MM.1S (cell line): Measurements from ENCODE around the gene RABL6.

Experiments used
- DNase-seq: peaks from one replicate; pipeline ENCODE4 v3.0.0-alpha.2; 2015
- H2AFZ ChIP-seq: fragments of 300-600 bp; sonication (generic); 2 replicates; pipeline ENCODE4 v1.6.0; 2016; ENCODE audit warnings: antibody characterized with exemption, low read length
- H3F3A ChIP-seq: fragments of 300-600 bp; sonication (generic); 2 replicates; pipeline ENCODE4 v1.6.1; 2016; ENCODE audit warnings: mild to moderate bottlenecking, antibody characterized with exemption, low read length, moderate library complexity, mixed read lengths; ENCODE audit not compliant: insufficient read depth
- H3K27ac ChIP-seq: fragments of 300-600 bp; sonication (generic); 2 replicates; pipeline ENCODE4 v1.5.1; 2016; ENCODE audit warnings: mild to moderate bottlenecking, low read length
- H3K27me3 ChIP-seq: fragments of 300-600 bp; sonication (generic); replicated peaks from 2 replicates; pipeline ENCODE4 v1.6.0; 2016; ENCODE audit warnings: low read length; ENCODE audit not compliant: insufficient read depth
- H3K36me3 ChIP-seq: fragments of 300-600 bp; sonication (generic); replicated peaks from 2 replicates; pipeline ENCODE4 v1.6.1; 2016; ENCODE audit warnings: mild to moderate bottlenecking, low read length, mixed read lengths; ENCODE audit not compliant: insufficient read depth
- H3K4me1 ChIP-seq: fragments of 300-600 bp; sonication (generic); 2 replicates; pipeline ENCODE4 v1.6.1; 2016; ENCODE audit warnings: low read length, mixed read lengths
- H3K4me2 ChIP-seq: fragments of 300-600 bp; sonication (generic); 2 replicates; pipeline ENCODE4 v1.6.0; 2016; ENCODE audit warnings: low read depth, low read length
- H3K4me3 ChIP-seq: fragments of 300-600 bp; sonication (generic); 2 replicates; pipeline ENCODE4 v1.5.1; 2016; ENCODE audit warnings: low read length, mixed read lengths
- H3K79me2 ChIP-seq: fragments of 300-600 bp; sonication (generic); 2 replicates; pipeline ENCODE4 v1.6.1; 2016; ENCODE audit warnings: mixed run types, low read length, mixed read lengths
- H3K9ac ChIP-seq: fragments of 300-600 bp; sonication (generic); 2 replicates; pipeline ENCODE4 v1.6.1; 2016; ENCODE audit warnings: low read length, mixed read lengths
- H3K9me2 ChIP-seq: fragments of 300-600 bp; sonication (generic); replicated peaks from 2 replicates; pipeline ENCODE4 v1.6.1; 2016; ENCODE audit warnings: mild to moderate bottlenecking, low read length, mixed read lengths; ENCODE audit not compliant: insufficient read depth
- H3K9me3 ChIP-seq: fragments of 300-600 bp; sonication (generic); replicated peaks from 2 replicates; pipeline ENCODE4 v1.6.1; 2016; ENCODE audit warnings: mild to moderate bottlenecking, low read length, mixed read lengths; ENCODE audit not compliant: insufficient read depth
- H4K20me1 ChIP-seq: fragments of 300-600 bp; sonication (generic); 2 replicates; pipeline ENCODE4 v1.6.1; 2016; ENCODE audit warnings: mild to moderate bottlenecking, low read length, moderate library complexity, mixed read lengths; ENCODE audit not compliant: insufficient read depth
- EZH2 ChIP-seq: fragments of 300-600 bp; sonication (generic); optimal IDR thresholded peaks from 2 replicates; pipeline ENCODE3; 2017; ENCODE audit warnings: low read depth, mild to moderate bottlenecking, antibody characterized with exemption, low read length, mixed read lengths
- EZH2phosphoT487 ChIP-seq: fragments of 300-600 bp; sonication (generic); IDR thresholded peaks from 2 replicates; pipeline ENCODE4 v1.6.1; 2018; ENCODE audit warnings: antibody characterized with exemption, low read length
- TF ChIP-seq, protein P1 (sequence below): fragments of 300-600 bp; sonication (generic); IDR thresholded peaks from 2 replicates; pipeline ENCODE4 v1.5.1; 2016; ENCODE audit warnings: antibody characterized with exemption, low read length, mixed read lengths

The RABL6 gene

DNA sequence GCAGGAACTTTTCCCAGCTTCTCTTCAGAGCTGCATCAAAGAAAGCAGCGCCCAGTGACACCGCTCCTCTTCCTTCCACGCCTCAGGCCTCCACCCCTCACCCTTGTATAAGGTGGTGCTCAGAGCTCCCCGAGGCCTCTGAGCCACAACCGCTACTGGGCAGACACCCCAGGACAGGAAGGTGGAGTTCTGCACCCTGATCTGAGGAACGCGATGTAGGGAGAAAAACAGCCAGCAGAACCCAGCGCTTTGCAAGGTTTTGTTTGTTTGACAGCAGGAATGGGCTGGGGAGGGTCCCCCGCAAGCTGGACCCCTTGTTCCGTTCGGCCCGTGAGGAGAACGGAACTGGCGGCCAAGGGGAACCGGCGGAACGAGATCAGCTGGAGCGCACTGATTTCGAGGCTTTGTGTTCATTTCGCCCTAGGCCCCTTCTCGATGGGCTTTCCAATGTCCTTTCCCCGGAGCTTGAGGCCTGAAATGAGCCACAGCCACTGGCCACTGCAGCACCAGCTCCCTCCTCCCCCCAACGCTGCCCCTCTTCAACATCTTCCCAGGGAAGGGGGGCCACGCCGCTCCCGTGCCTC, 54.2 kb downstream of the RABL6 start:
- Histone ChIP-seq H3F3A (no peaks in the 10 kb centered on the region), H3K27me3 (no peaks in the 10 kb centered on the region), H3K9me2 (no peaks in the 10 kb centered on the region), H3K79me2 (peaks cover 36% of the 10 kb centered on the region), H3K27ac (no peak overlapping the region), H4K20me1 (no peaks in the 10 kb centered on the region), H3K4me3 (no peak overlapping the region), H3K36me3 (no peaks in the 10 kb centered on the region; the same call in 1 of the 2 replicates), H3K4me2 (no peak overlapping the region), H3K9me3 (no peaks in the 10 kb centered on the region), H2AFZ (no peak overlapping the region), H3K9ac (no peak overlapping the region), H3K4me1 (peaks cover 7% of the 10 kb centered on the region; the same call in 1 of the 2 replicates)
- DNase-seq: no peak
- TF ChIP-seq EZH2 (no peak), EZH2phosphoT487 (no peak)
- TF ChIP-seq, protein P1, sequence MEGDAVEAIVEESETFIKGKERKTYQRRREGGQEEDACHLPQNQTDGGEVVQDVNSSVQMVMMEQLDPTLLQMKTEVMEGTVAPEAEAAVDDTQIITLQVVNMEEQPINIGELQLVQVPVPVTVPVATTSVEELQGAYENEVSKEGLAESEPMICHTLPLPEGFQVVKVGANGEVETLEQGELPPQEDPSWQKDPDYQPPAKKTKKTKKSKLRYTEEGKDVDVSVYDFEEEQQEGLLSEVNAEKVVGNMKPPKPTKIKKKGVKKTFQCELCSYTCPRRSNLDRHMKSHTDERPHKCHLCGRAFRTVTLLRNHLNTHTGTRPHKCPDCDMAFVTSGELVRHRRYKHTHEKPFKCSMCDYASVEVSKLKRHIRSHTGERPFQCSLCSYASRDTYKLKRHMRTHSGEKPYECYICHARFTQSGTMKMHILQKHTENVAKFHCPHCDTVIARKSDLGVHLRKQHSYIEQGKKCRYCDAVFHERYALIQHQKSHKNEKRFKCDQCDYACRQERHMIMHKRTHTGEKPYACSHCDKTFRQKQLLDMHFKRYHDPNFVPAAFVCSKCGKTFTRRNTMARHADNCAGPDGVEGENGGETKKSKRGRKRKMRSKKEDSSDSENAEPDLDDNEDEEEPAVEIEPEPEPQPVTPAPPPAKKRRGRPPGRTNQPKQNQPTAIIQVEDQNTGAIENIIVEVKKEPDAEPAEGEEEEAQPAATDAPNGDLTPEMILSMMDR: no peak

DNA sequence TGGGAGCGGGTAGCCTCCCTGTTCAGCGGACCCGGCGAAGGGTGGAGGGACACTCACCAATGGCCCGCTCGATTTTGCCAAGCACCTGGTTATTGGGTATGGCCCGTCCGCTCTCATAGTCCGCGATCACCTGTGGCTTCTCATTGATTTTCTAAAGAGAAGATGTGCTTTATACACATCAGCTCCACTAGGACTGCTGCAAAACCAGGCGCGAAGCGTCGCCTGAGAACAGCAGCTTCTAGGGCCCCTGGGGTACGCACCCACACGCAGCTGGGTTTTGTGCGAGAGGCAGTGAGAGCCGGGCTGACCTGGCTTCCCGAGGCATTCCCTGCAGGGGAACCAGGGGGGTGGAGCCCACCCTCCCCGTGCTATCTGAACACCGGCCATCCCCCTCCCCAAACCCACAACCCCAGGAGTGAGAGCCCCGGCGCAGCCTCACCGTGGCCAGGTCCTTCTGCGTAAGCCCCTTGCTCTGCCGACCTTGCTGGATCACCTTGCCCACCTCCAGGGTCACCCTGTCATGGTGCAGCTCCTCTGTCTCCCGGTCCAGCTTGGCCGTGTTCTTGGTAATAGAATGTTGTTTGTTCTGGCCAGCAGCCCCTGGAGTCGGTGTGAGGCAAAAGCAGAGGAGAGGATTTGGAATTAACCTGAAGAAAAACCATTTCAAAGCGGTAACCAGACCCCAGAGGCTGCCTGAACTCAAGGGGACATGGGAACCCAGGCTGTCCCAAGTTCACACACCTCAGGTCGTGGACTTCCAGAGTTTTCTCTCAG, 55.3 kb downstream of the RABL6 start:
- Histone ChIP-seq H3K4me2 (no peak overlapping the region), H3K36me3 (no peaks in the 10 kb centered on the region; the same call in 1 of the 2 replicates), H3K9me3 (no peaks in the 10 kb centered on the region), H3K27ac (no peak overlapping the region), H3K9ac (no peak overlapping the region), H3K9me2 (no peaks in the 10 kb centered on the region), H3K79me2 (peaks cover 36% of the 10 kb centered on the region), H3K27me3 (no peaks in the 10 kb centered on the region), H4K20me1 (no peaks in the 10 kb centered on the region), H3K4me1 (peaks cover 7% of the 10 kb centered on the region; the same call in 1 of the 2 replicates), H2AFZ (no peak overlapping the region), H3F3A (no peaks in the 10 kb centered on the region), H3K4me3 (no peak overlapping the region)
- no peak for DNase-seq
- TF ChIP-seq EZH2: no peak
- no peak for TF ChIP-seq EZH2phosphoT487
- TF ChIP-seq, protein P1: no peak

DNA sequence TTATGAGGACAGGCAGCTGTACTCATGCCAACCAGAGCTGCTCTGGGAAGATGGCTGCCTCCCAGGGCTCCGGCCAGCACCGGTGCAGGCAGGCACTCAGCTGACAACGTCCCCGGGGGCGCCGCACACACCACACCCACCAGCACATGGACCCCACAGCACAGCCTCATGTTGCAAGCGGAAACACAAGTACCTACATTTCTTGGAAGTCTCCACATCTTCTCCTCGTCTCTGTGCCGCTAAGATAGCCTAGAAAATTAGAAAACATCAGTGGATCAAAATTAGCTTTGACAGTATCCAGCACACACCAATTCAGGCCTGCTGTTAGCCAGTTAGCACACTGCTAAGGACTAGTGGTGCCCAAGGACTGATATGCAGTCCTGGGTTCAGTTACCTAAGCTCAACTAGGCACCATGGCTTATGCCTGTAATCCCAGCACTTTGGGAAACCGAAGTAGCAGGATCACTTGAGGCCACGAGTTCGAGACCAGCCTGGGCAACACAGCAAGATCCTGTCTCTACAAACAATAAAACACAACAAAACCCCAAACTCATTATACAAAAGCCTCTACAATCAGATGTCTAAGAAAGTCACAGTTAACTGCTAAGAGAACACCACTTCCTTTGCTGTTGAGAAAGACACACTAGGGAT, 56.0 kb downstream of the RABL6 start:
- Histone ChIP-seq H4K20me1 (no peaks in the 10 kb centered on the region), H3K9ac (no peak overlapping the region), H3K4me1 (peaks cover 7% of the 10 kb centered on the region; the same call in 1 of the 2 replicates)

More for the DNA sequence above, 56.0 kb downstream of the RABL6 start:
- DNase-seq: no peak
- no peaks in the 10 kb centered on the region for H3K9me3 ChIP-seq
- H3K9me2 ChIP-seq: no peaks in the 10 kb centered on the region
- H3K36me3 ChIP-seq: no peaks in the 10 kb centered on the region; the same call in 1 of the 2 replicates
- no peak overlapping the region for H3K4me2 ChIP-seq
- H3K79me2 ChIP-seq: peaks cover 36% of the 10 kb centered on the region
- H3K4me3 ChIP-seq: no peak overlapping the region
- TF ChIP-seq EZH2 (no peak), EZH2phosphoT487 (no peak)
- TF ChIP-seq, protein P1: no peak
- H2AFZ ChIP-seq: no peak overlapping the region
- H3K27me3 ChIP-seq: no peaks in the 10 kb centered on the region
- no peaks in the 10 kb centered on the region for H3F3A ChIP-seq
- no peak overlapping the region for H3K27ac ChIP-seq
